SHP77 treated with DMSO at 0.1 percent for 48 hours (cell line): ENCODE measurements around the gene RBM43.

Source experiments
- DNase-seq: peaks from one replicate; lab custom pipeline; 2025; lab: John Stamatoyannopoulos, UW

The RBM43 gene

GRCh38 chr2:151217343-151217742 is 44.3 kb downstream of the RBM43 start:
- no peak for DNase-seq

GRCh38 chr2:151207100-151207499 is 54.6 kb downstream of the RBM43 start:
- no peak for DNase-seq

GRCh38 chr2:151206446-151206968 is 55.2 kb downstream of the RBM43 start:
- no peak for DNase-seq

DNA sequence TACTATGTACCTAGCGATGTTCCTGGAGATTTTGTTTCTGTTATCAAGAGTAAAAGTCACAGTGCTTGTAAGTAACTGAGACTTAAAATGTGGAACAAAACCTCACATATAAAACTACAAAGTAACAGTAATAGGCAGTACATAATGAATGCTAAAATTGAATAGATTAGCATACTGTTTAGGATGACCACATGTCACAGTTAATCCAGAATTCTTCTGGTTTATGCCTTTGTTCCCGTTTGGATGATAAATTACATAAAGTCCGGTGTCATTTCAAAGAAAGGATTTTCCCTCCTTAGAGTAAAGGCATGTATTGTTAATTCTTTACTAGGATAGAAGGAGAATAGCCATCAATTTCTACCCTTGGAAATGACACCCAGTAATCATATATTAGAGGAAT is 56.1 kb downstream of the RBM43 start:
- no peak for DNase-seq

GRCh38 chr2:151204756-151205155 is 56.9 kb downstream of the RBM43 start:
- no peak for DNase-seq

DNA sequence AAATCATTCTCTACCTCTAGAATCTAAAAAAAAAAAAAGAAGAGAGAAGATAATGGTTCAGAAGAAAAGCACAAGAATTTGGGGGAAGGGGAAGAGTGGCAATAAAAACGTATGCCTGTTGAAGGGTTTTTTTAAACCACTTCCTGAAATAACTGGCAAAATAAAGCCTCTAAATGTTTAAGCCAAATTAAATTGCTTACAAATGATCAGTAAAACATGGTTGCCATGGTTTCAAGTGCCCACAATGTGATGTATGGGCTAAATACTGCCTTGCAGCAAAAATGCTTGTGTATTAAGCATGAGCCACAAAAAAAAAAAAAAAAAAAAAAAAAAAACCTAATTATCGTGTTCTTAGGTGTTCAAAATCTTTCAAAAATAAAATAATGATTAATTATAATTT is 60.8 kb downstream of the RBM43 start:
- no peak for DNase-seq

DNA sequence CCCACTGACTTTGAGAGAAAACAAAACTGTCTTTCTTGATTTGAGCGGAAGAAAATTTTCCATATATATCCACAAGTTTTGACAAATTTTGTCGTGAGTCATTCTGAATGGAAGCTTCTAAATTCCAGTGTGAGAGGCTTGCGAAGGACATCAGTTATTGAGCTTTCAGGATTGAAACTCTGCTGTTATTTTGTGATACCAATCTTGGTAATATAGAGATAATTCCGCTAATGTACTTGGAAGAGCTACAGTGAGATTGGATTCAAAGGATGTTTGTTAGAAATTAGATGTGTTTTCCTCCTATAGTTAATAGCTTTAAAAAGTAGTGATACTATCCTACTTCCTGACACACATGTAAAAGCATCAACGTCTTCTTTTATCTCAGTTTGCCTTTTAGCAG is 61.4 kb downstream of the RBM43 start:
- no peak for DNase-seq

- no peak for DNase-seq
Measured at GRCh38 chr2:151198645-151199044, 63.0 kb downstream of the RBM43 start.
